ENCODE data around the gene FAM114A2. TPM values are rescaled to one million over a fixed set of nuclear protein-coding genes. Genes with fewer than 3 reads are reported as not detected.

Gene FAM114A2
- total RNA-seq, 4 donors from 2014 or later: 17.4 to 20.5 (median 17.9) TPM

GRCh38 chr5:154000703-154001102, 38.0 kb downstream of the FAM114A2 start:
- Histone ChIP-seq H3K27me3 (no peaks in the 10 kb centered on the region), H3K27ac (replicated peaks in 1 of 4) (no peak overlapping the region), H3K36me3 (peaks cover 5 to 48% (median 6%) of the 10 kb centered on the region in 4 donors), H3K4me3 (no peak overlapping the region), H3K4me1 (peaks cover 0 to 12% (median 4%) of the 10 kb centered on the region in 4 donors), H3K9me3 (no peaks in the 10 kb centered on the region)
- intact Hi-C loops (cut with DNase I): no loop called here
- DNase-seq (ENCODE audit: extremely low spot score): no peak
- TF ChIP-seq CTCF (IDR thresholded peaks at IDR 0.05): no peak

DNA sequence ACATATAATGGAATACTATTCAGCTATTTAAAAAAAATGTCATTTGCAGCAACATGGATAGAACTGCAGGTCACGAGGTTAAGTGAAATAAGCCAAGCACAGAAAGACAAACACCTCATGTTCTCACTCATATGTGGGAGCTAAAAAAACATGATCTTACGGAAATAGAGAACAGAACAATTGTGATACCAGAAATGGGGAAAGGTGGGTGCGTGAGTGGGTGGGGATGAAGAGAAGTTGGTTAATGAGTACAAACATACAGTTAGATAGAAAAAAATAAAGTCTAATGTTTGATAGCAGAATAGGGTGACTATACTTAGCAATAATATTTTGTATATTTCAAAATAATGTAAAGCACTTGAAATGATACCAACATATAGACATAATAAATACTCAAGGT, 38.7 kb downstream of the FAM114A2 start:
- TF ChIP-seq CTCF (IDR thresholded peaks at IDR 0.05) (no peak), POLR2AphosphoS5 (IDR thresholded peaks at IDR 0.05) (no peak), EP300 (IDR thresholded peaks at IDR 0.05) (no peak), POLR2A (IDR thresholded peaks at IDR 0.05; ENCODE audit: low read depth) (no peak)
- H3K27me3 ChIP-seq: no peaks in the 10 kb centered on the region
- 93% methylated on average over 3 of the region's 3 CpGs for WGBS
- intact Hi-C loops (cut with DNase I): no loop called here
- no peak overlapping the region for H3K27ac ChIP-seq (replicated peaks in 1 of 4)
- no peaks in the 10 kb centered on the region for H3K9me3 ChIP-seq
- H3K36me3 ChIP-seq: peaks cover 5 to 48% (median 6%) of the 10 kb centered on the region in 4 donors
- no peak for DNase-seq (ENCODE audit: extremely low spot score)
- peaks cover 0 to 12% (median 4%) of the 10 kb centered on the region in 4 donors for H3K4me1 ChIP-seq
- no peak overlapping the region for H3K4me3 ChIP-seq

DNA sequence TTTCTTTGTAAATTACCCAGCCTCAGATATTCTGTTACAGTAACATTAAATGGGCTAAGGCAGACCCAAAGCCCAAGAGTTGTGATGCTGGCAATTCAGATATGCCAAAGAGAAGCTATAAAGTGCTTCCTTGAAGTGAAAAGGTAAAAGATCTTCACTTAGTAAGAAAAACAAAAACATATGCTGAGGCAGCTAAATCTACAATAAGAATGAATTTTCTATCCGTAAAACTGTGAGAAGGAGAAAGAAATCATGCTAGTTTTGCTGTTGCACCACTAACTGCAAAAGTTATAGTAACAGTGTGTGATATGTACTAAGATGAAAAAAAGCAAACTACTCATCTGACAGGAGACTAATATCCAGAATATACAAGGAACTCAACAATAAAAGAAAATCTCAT, 39.9 kb downstream of the FAM114A2 start:
- H3K27ac ChIP-seq (replicated peaks in 1 of 4): no peak overlapping the region
- 97% methylated on average over 1 of the region's 1 CpG for WGBS
- H3K36me3 ChIP-seq: peaks cover 6 to 60% (median 10%) of the 10 kb centered on the region in 4 donors
- peaks cover 0 to 12% (median 4%) of the 10 kb centered on the region in 4 donors for H3K4me1 ChIP-seq
- no peak overlapping the region for H3K4me3 ChIP-seq
- no peak for TF ChIP-seq EP300 (IDR thresholded peaks at IDR 0.05)
- no peak for TF ChIP-seq POLR2A (IDR thresholded peaks at IDR 0.05; ENCODE audit: low read depth)
- no peak for TF ChIP-seq CTCF (IDR thresholded peaks at IDR 0.05)
- no peak for TF ChIP-seq POLR2AphosphoS5 (IDR thresholded peaks at IDR 0.05)
- H3K27me3 ChIP-seq: no peaks in the 10 kb centered on the region
- intact Hi-C loops (cut with DNase I): no loop called here
- no peaks in the 10 kb centered on the region for H3K9me3 ChIP-seq
- no peak for DNase-seq (ENCODE audit: extremely low spot score)

GRCh38 chr5:153998010-153998409, 40.7 kb downstream of the FAM114A2 start:
- Histone ChIP-seq H3K27me3 (no peaks in the 10 kb centered on the region), H3K27ac (replicated peaks in 1 of 4) (no peak overlapping the region), H3K36me3 (peaks cover 6 to 67% (median 11%) of the 10 kb centered on the region in 4 donors), H3K4me3 (no peak overlapping the region), H3K4me1 (peaks cover 0 to 8% (median 3%) of the 10 kb centered on the region in 4 donors), H3K9me3 (no peaks in the 10 kb centered on the region)
- no peak for TF ChIP-seq POLR2AphosphoS5 (IDR thresholded peaks at IDR 0.05)
- TF ChIP-seq POLR2A (IDR thresholded peaks at IDR 0.05; ENCODE audit: low read depth): no peak
- no peak for TF ChIP-seq EP300 (IDR thresholded peaks at IDR 0.05)
- no peak for TF ChIP-seq CTCF (IDR thresholded peaks at IDR 0.05)
- DNase-seq (ENCODE audit: extremely low spot score): no peak
- 65% methylated on average over 1 of the region's 1 CpG for WGBS
- intact Hi-C loops (cut with DNase I): no loop called here

DNA sequence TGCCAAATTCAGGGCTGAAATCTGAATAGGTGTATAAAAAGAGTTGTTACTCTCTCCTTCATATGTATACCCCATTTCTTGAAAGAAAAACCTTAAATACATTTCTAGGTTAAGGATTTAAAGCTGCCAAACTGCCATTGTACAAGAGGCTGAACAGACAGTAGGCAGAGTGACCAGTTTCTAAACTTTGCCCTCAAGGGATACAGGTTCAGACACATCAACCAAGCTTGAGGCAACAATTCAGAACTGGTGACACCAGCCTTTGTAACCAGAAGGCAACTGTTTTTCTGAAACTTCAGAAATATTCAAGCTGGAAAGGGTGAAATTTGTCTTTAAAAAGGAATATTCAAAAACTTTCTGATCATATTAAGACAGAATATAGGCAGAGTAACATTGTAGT, 47.5 kb downstream of the FAM114A2 start:
- DNase-seq (ENCODE audit: extremely low spot score): no peak
- no peaks in the 10 kb centered on the region for H3K4me1 ChIP-seq
- TF ChIP-seq POLR2AphosphoS5 (IDR thresholded peaks at IDR 0.05) (no peak), EP300 (IDR thresholded peaks at IDR 0.05) (no peak), CTCF (IDR thresholded peaks at IDR 0.05) (no peak), POLR2A (IDR thresholded peaks at IDR 0.05; ENCODE audit: low read depth) (no peak)
- intact Hi-C loops (cut with DNase I): no loop called here
- no peak overlapping the region for H3K4me3 ChIP-seq
- no peaks in the 10 kb centered on the region for H3K9me3 ChIP-seq
- no peak overlapping the region for H3K27ac ChIP-seq (replicated peaks in 1 of 4)
- peaks cover 3 to 36% (median 16%) of the 10 kb centered on the region in 4 donors for H3K36me3 ChIP-seq
- H3K27me3 ChIP-seq: no peaks in the 10 kb centered on the region

Measured in esophagus muscularis mucosa (tissue), 4 donors.